Endodermal cell (in vitro differentiated cells): ENCODE data around the gene RAPGEF1. TPM values are rescaled to one million over a fixed set of nuclear protein-coding genes. Genes with fewer than 3 reads are reported as not detected.
A peak's percentile ranks its signal among the peaks of the same experiment; 100 is the strongest.

Experiments used
- DNase-seq: peaks from one replicate; pipeline ENCODE4 v3.0.0-alpha.2; 2017
- H3K27ac ChIP-seq: 2 replicates; pipeline ENCODE4 v1.5.1; 2013; ENCODE audit warnings: mild to moderate bottlenecking, low read depth, low read length, moderate library complexity
- H3K27me3 ChIP-seq: 2 replicates; pipeline ENCODE4 v1.6.1; 2013; ENCODE audit warnings: mild to moderate bottlenecking, low read length, moderate library complexity; ENCODE audit not compliant: insufficient read depth, control insufficient read depth, poor library complexity, severe bottlenecking
- H3K36me3 ChIP-seq: 2 replicates; pipeline ENCODE4 v1.7.0; 2013; ENCODE audit warnings: mild to moderate bottlenecking, low read length, moderate library complexity; ENCODE audit not compliant: control insufficient read depth, insufficient read depth
- H3K4me1 ChIP-seq: one replicate; pipeline ENCODE4 v1.7.0; 2013; ENCODE audit warnings: low read length; ENCODE audit not compliant: control insufficient read depth, insufficient read depth
- H3K4me3 ChIP-seq: 2 replicates; pipeline ENCODE4 v1.5.1; 2013; ENCODE audit warnings: mild to moderate bottlenecking, low read length, moderate library complexity
- H3K9ac ChIP-seq: 2 replicates; pipeline ENCODE4 v1.6.1; 2013; ENCODE audit warnings: mild to moderate bottlenecking, low read length, moderate library complexity; ENCODE audit not compliant: poor library complexity, severe bottlenecking; ENCODE audit errors: extremely low read depth
- H3K9me3 ChIP-seq: 2 replicates; pipeline ENCODE4 v1.6.1; 2013; ENCODE audit warnings: mild to moderate bottlenecking, low read length, moderate library complexity; ENCODE audit not compliant: control insufficient read depth
- H3K27ac Mint-ChIP-seq: 2 replicates; pipeline ENCODE4 v1.8.0; 2020; ENCODE audit warnings: mixed read lengths
- H3K27me3 Mint-ChIP-seq: 2 replicates; pipeline ENCODE4 v1.8.0; 2021; ENCODE audit warnings: mild to moderate bottlenecking, mixed read lengths; ENCODE audit not compliant: insufficient read depth
- H3K36me3 Mint-ChIP-seq: 2 replicates; pipeline ENCODE4 v1.8.0; 2020; ENCODE audit warnings: low read depth, mixed read lengths
- H3K4me1 Mint-ChIP-seq: 2 replicates; pipeline ENCODE4 v1.8.0; 2020; ENCODE audit warnings: mixed read lengths
- H3K4me3 Mint-ChIP-seq: 2 replicates; pipeline ENCODE4 v1.8.0; 2020; ENCODE audit warnings: mild to moderate bottlenecking, moderate library complexity, mixed read lengths
- H3K9me3 Mint-ChIP-seq: 2 replicates; pipeline ENCODE4 v1.8.0; 2020; ENCODE audit warnings: mild to moderate bottlenecking, mixed read lengths
- CTCF ChIP-seq: fragments of 200-600 bp; sonication (generic); conservative IDR thresholded peaks from 2 replicates; pipeline ENCODE4 v1.5.0; 2021; ENCODE audit warnings: antibody characterized with exemption, mild to moderate bottlenecking
- WGBS, 2 experiments: methylation state at CpG; one replicate each; pipeline versions ENCODE4 v1.1.5 to v1.1.7; 2013; ENCODE audit warnings: missing lambda C conversion rate in 2 of 2, mixed read lengths in 1 of 2; ENCODE audit not compliant: insufficient coverage in 1 of 2, insufficient read length in 1 of 2; 5-methylcytosine and 5-hydroxymethylcytosine counted together
- total RNA-seq, 2 donors: library from RNA; stranded (reverse); fragmentation: NEBNext Ultra II Directional in 1 of 2; extraction: Animal tissue kit (Norgen Biotek cat#: 25700) in 1 of 2; gene quantifications; 2 replicates in 1 of 2; 3 replicates in 1 of 2; pipeline ENCODE4 v1.2.1, GENCODE V29; 2021

RAPGEF1 gene
- total RNA-seq, 2 donors from 2014 or later = 63.4 to 85.5 TPM

- no peaks in the 10 kb centered on the region for H3K27me3 ChIP-seq
- peak; percentile 77 for DNase-seq
- peak overlapping the region; percentile 89 for H3K27ac ChIP-seq
- H3K36me3 ChIP-seq = no peaks in the 10 kb centered on the region
- Mint-ChIP-seq H3K27ac (peak overlapping the region; percentile 84), H3K4me1 (peaks cover 84% of the 10 kb centered on the region), H3K27me3 (no peaks in the 10 kb centered on the region), H3K4me3 (peak overlapping the region; percentile 19), H3K9me3 (peaks cover 17% of the 10 kb centered on the region), H3K36me3 (peaks cover 11% of the 10 kb centered on the region)
- TF ChIP-seq CTCF = no peak
- no peak overlapping the region for H3K4me3 ChIP-seq
- 46 to 67% methylated on average over 2 to 5 of the region's 5 CpGs for WGBS, 2 experiments
- H3K9ac ChIP-seq = no peak overlapping the region
- peaks cover 34% of the 10 kb centered on the region for H3K4me1 ChIP-seq
- H3K9me3 ChIP-seq = peaks cover 16% of the 10 kb centered on the region
Observed at GRCh38 chr9:131678499-131679111, 61.3 kb downstream of the RAPGEF1 start.

GRCh38 chr9:131677444-131678180, 62.3 kb downstream of the RAPGEF1 start:
- DNase-seq = no peak
- H3K27ac Mint-ChIP-seq = peak overlapping the region; percentile 84
- Histone ChIP-seq H3K27ac (peak overlapping the region; percentile 21), H3K9me3 (peaks cover 16% of the 10 kb centered on the region), H3K9ac (no peak overlapping the region), H3K27me3 (no peaks in the 10 kb centered on the region), H3K4me3 (peak overlapping the region; percentile 24), H3K36me3 (no peaks in the 10 kb centered on the region), H3K4me1 (peaks cover 36% of the 10 kb centered on the region)
- 70 to 74% methylated on average over 8 to 9 of the region's 9 CpGs for WGBS, 2 experiments
- H3K4me1 Mint-ChIP-seq = peaks cover 83% of the 10 kb centered on the region
- H3K4me3 Mint-ChIP-seq = peak overlapping the region; percentile 1
- peaks cover 11% of the 10 kb centered on the region for H3K36me3 Mint-ChIP-seq
- H3K9me3 Mint-ChIP-seq = peaks cover 17% of the 10 kb centered on the region
- no peaks in the 10 kb centered on the region for H3K27me3 Mint-ChIP-seq
- TF ChIP-seq CTCF = no peak

- H3K4me3 Mint-ChIP-seq = no peak overlapping the region
- no peak overlapping the region for H3K27ac ChIP-seq
- H3K9me3 ChIP-seq = peaks cover 16% of the 10 kb centered on the region
- H3K27me3 Mint-ChIP-seq = no peaks in the 10 kb centered on the region
- peaks cover 84% of the 10 kb centered on the region for H3K4me1 Mint-ChIP-seq
- no peak for DNase-seq
- H3K4me1 ChIP-seq = peaks cover 32% of the 10 kb centered on the region
- no peaks in the 10 kb centered on the region for H3K36me3 ChIP-seq
- no peak overlapping the region for H3K9ac ChIP-seq
- H3K27ac Mint-ChIP-seq = peak overlapping the region; percentile 84
- H3K36me3 Mint-ChIP-seq = peaks cover 11% of the 10 kb centered on the region
- H3K9me3 Mint-ChIP-seq = peaks cover 17% of the 10 kb centered on the region
- WGBS, 2 experiments = 59 to 64% methylated on average over 4 of the region's 4 CpGs
- TF ChIP-seq CTCF = no peak
- H3K27me3 ChIP-seq = no peaks in the 10 kb centered on the region
- H3K4me3 ChIP-seq = peak overlapping the region; percentile 24
Observed at GRCh38 chr9:131677049-131677443, 62.8 kb downstream of the RAPGEF1 start.
